ENCODE data around the gene SETD1A.

SETD1A gene

DNA sequence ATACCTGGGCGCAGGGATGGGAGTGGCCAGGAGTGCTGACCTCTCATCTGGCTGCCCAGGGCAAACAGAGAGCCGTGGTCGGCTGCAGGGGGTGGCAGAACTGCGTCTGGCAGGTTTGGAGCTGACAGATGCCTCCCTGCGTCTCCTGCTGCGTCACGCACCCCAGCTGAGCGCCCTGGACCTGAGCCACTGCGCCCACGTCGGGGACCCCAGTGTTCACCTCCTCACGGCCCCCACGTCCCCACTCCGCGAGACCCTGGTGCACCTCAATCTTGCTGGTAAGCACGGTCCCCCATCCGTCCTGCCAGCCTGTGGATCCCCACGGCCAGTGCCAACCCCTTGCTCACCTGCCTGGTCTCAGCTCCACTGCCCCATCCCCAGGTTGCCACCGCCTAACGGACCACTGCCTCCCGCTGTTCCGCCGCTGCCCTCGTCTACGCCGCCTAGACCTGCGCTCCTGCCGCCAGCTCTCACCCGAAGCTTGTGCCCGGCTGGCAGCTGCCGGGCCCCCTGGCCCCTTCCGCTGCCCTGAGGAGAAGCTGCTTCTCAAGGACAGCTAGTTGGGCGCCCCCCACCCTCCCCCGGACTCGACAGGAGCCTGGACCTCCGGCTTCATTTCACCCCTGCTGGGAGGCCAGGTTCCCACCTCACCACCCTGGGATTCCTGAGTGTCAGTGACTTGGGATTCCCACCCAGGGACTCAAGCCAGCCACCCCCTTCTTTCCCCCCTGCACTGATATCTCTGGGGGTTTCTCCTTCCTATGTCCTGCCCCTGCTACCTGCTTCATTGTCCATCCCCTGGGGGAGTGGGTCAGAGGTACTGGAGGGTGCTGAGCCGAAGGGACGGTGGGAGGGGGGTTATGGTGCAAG, 10.6 kb upstream of the SETD1A start:
- H3K4me3 ChIP-seq (ENCODE audit: insufficient read depth, low read depth, low read length, poor library complexity, severe bottlenecking): no peak overlapping the region
- no peak for DNase-seq
- H3K27me3 ChIP-seq (replicated peaks; ENCODE audit: control insufficient read depth, insufficient read depth, low read length, poor library complexity, severe bottlenecking): no peaks in the 10 kb centered on the region
- H3K9me3 ChIP-seq (ENCODE audit: control insufficient read depth, low read length): no peaks in the 10 kb centered on the region
- H3K36me3 ChIP-seq (ENCODE audit: control insufficient read depth, insufficient read depth, low read length): peaks cover 3% of the 10 kb centered on the region
- H3K27ac ChIP-seq (ENCODE audit: insufficient read depth, low read length, poor library complexity, severe bottlenecking): no peak overlapping the region
- H3K4me1 ChIP-seq (ENCODE audit: control insufficient read depth, insufficient read depth, low read length, poor library complexity, severe bottlenecking): peaks cover 21% of the 10 kb centered on the region

DNA sequence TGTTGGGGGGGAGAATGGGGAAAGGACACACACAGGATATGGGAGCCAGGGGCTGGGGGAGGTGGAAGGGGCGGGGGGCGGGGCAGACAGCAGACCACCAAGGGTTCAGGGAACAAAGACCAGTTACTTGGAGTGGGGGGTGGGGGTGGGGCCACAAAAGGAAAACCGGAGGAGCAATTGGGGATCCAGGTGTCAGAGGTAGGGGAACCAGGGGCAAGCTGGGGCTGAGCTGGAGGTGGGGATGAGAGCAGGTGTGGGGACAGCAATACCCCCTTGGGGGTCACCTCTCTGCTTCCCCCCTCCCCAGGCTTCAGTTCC, 10.1 kb upstream of the SETD1A start:
- Histone ChIP-seq H3K27ac (ENCODE audit: insufficient read depth, low read length, poor library complexity, severe bottlenecking) (no peak overlapping the region), H3K4me3 (ENCODE audit: insufficient read depth, low read depth, low read length, poor library complexity, severe bottlenecking) (no peak overlapping the region)

DNA sequence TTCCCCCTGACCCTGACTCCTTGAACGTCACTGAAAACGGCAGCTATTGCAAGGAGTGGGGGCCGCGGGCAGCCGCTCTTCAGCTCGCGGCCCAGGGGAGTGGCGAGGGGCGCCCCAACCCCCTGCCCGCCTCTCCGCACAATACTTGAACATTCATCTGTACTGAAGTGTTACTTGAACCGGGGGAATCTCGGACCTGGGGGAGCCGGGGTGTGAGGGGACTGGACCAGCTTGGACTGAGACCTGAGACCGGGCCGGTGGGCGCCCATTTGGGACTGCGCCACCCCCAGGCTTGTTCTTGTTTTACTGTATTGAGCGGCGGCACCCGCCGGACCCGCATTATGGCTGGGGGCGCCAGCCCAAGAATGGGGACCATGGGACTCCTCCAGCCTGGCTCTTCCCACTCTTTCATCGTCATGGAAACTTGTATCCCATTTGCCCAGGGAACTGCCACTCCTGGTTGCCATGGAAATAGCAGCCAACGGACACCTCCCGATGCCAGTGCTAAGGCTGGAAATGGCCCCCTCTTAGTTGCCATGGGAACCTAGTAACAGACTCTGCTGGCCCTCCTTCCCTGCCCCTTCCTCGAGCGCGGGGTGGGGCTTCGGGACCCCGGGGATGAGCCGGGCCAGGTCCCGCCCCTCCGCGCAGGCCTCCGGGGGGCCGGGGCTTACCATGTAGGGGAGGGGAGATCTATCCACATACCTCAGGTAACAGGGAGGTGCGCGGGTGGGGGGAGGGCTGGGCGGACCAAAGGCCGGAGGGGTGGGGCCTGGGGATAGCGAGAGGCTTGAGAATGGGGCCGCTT, 9.5 kb upstream of the SETD1A start:
- peak overlapping the region; percentile 69 for H3K27ac ChIP-seq (ENCODE audit: insufficient read depth, low read length, poor library complexity, severe bottlenecking)
- H3K36me3 ChIP-seq (ENCODE audit: control insufficient read depth, insufficient read depth, low read length): peaks cover 3% of the 10 kb centered on the region
- DNase-seq: no peak
- H3K27me3 ChIP-seq (replicated peaks; ENCODE audit: control insufficient read depth, insufficient read depth, low read length, poor library complexity, severe bottlenecking): no peaks in the 10 kb centered on the region
- peaks cover 18% of the 10 kb centered on the region for H3K4me1 ChIP-seq (ENCODE audit: control insufficient read depth, insufficient read depth, low read length, poor library complexity, severe bottlenecking)
- no peak overlapping the region for H3K4me3 ChIP-seq (ENCODE audit: insufficient read depth, low read depth, low read length, poor library complexity, severe bottlenecking)
- no peaks in the 10 kb centered on the region for H3K9me3 ChIP-seq (ENCODE audit: control insufficient read depth, low read length)

More for the DNA sequence above, 10.1 kb upstream of the SETD1A start:
- peaks cover 3% of the 10 kb centered on the region for H3K36me3 ChIP-seq (ENCODE audit: control insufficient read depth, insufficient read depth, low read length)
- H3K27me3 ChIP-seq (replicated peaks; ENCODE audit: control insufficient read depth, insufficient read depth, low read length, poor library complexity, severe bottlenecking): no peaks in the 10 kb centered on the region
- H3K9me3 ChIP-seq (ENCODE audit: control insufficient read depth, low read length): no peaks in the 10 kb centered on the region
- peaks cover 18% of the 10 kb centered on the region for H3K4me1 ChIP-seq (ENCODE audit: control insufficient read depth, insufficient read depth, low read length, poor library complexity, severe bottlenecking)
- DNase-seq: no peak

DNA sequence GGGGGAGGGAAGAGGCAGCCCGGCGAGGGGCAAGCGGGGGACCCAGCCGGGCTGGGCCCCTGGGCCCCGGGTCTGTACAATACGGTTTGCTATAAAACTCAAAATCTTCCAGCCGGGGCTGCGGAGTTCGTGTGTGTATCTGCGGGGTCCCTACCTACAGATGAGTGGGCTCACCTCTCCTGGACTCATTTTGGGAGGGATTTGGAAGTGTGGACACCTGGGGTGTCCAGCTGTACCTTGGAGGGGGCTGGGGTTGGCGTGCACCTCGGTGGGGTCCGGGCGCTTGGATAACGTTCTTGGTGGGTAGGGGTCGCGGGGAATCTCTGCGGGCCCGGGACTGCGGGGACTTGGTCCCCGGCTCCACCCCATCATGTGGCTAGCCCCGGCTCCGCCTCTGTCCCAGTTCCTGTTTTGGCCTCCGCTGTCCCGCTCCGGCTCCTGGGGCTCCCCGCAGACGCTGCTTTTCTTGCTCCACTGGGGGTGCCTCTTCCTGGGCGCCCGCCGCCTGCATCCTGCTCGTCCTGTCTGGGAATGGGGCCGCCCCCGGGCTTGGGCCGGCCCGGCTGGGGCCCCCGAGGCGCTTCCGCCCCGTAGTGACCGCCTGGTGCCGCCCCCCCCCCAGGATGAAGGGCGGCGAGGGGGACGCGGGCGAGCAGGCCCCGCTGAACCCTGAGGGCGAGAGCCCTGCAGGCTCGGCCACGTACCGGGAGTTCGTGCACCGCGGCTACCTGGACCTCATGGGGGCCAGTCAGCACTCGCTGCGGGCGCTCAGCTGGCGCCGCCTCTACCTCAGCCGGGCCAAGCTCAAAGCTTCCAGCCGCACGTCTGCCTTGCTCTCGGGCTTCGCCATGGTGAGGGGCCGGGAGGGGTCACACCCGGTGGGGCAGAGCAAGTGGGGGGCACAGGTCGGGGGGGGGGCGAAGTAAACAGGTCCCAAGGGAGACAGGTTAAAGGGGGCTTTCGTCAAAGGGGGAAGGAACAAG, 8.6 kb upstream of the SETD1A start, which contains the start of gene ORAI3:
Gene ORAI3 (plus strand): TSS at position 402 of the 983 bp plus-strand sequence. CDS start 222 bp downstream, at position 624.
- DNase-seq: peak in 1 of 3 donors; percentile 24

DNA sequence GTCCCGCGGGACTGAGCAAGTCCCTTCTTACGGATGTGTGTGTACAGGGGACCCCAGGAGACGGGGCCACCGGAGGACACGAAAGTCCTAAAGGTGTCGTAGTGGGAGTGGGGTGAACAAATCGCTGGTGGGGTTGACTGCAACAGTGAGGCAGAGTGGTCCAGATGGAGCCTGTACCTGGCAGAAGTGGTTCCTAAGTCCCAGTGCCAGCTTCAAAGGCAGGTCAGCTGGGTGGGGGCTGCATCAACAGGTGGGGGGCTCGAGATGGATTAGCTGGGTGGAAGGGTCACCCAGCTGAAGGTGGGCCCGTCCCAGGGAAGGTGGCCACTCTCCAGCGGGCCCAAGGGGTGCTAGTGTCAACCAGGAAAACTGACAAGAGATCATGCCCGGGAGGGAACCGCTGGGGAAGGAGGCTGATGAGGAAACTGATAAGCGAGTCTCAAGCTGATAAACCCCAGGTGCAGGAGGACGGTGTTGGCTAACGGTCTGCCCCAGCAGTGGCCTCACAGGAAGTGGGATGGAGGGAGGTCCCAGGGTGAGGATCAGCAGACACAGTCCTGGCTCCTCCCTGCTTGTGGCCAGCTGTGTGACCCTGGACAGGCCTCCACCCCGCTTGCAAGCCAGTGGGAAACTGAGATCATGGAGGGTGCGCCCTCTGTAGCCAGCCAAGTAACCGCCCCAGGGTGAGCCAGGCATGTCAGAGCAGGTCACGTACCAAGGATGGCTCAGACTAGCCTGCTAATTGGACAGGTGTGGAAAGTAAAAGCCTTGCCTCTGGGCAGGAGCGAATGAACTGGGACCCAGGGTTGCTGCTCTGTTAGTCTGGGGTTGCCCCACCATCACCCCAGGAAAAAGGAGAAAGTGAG, 7.7 kb upstream of the SETD1A start:
- H3K27ac ChIP-seq (ENCODE audit: insufficient read depth, low read length, poor library complexity, severe bottlenecking): peak overlapping the region; percentile 69
- H3K4me3 ChIP-seq (ENCODE audit: insufficient read depth, low read depth, low read length, poor library complexity, severe bottlenecking): peak overlapping the region; percentile 87
- H3K4me1 ChIP-seq (ENCODE audit: control insufficient read depth, insufficient read depth, low read length, poor library complexity, severe bottlenecking): peaks cover 24% of the 10 kb centered on the region
- no peaks in the 10 kb centered on the region for H3K9me3 ChIP-seq (ENCODE audit: control insufficient read depth, low read length)
- DNase-seq: no peak
- no peaks in the 10 kb centered on the region for H3K36me3 ChIP-seq (ENCODE audit: control insufficient read depth, insufficient read depth, low read length)
- no peaks in the 10 kb centered on the region for H3K27me3 ChIP-seq (replicated peaks; ENCODE audit: control insufficient read depth, insufficient read depth, low read length, poor library complexity, severe bottlenecking)

More for the DNA sequence above, 8.6 kb upstream of the SETD1A start, which contains the start of gene ORAI3:
- H3K4me3 ChIP-seq (ENCODE audit: insufficient read depth, low read depth, low read length, poor library complexity, severe bottlenecking): peak within 1 kb of the TSS; percentile 87
- H3K9me3 ChIP-seq (ENCODE audit: control insufficient read depth, low read length): no peaks in the 10 kb centered on the region
- peaks cover 24% of the 10 kb centered on the region for H3K4me1 ChIP-seq (ENCODE audit: control insufficient read depth, insufficient read depth, low read length, poor library complexity, severe bottlenecking)
- no peaks in the 10 kb centered on the region for H3K27me3 ChIP-seq (replicated peaks; ENCODE audit: control insufficient read depth, insufficient read depth, low read length, poor library complexity, severe bottlenecking)
- H3K27ac ChIP-seq (ENCODE audit: insufficient read depth, low read length, poor library complexity, severe bottlenecking): peak within 1 kb of the TSS; percentile 69
- no peaks in the 10 kb centered on the region for H3K36me3 ChIP-seq (ENCODE audit: control insufficient read depth, insufficient read depth, low read length)

DNA sequence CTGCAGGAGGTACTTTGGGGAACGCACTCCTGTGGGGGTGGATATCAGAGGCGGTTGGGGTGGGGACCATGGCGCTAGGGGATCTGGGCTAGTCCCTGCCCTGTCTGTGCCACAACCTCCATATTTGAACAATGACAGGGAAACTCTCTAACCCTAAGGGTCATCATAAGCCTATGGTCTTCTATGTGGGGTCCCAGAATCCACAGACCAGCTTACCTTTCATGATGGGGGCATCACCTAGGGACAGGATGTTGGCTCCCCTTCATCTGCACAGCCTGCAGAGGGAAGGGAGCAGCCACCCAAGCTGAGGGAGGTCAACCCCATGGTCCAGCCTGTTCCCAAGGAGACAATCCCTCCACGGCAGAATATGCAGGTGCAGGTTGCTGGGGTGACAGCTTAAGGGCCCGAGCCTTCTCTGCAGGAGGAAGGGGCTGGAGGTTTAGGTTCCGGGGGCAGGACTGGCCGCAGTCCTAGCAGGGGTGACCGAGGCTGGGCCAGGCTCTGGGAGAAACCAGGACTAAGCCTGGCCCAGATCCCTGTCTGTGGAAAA, 7.0 kb upstream of the SETD1A start:
- H3K27me3 ChIP-seq (replicated peaks; ENCODE audit: control insufficient read depth, insufficient read depth, low read length, poor library complexity, severe bottlenecking): no peaks in the 10 kb centered on the region
- H3K4me3 ChIP-seq (ENCODE audit: insufficient read depth, low read depth, low read length, poor library complexity, severe bottlenecking): no peak overlapping the region
- no peaks in the 10 kb centered on the region for H3K36me3 ChIP-seq (ENCODE audit: control insufficient read depth, insufficient read depth, low read length)
- H3K27ac ChIP-seq (ENCODE audit: insufficient read depth, low read length, poor library complexity, severe bottlenecking): peak overlapping the region; percentile 69
- peaks cover 24% of the 10 kb centered on the region for H3K4me1 ChIP-seq (ENCODE audit: control insufficient read depth, insufficient read depth, low read length, poor library complexity, severe bottlenecking)
- H3K9me3 ChIP-seq (ENCODE audit: control insufficient read depth, low read length): no peaks in the 10 kb centered on the region
- no peak for DNase-seq

DNA sequence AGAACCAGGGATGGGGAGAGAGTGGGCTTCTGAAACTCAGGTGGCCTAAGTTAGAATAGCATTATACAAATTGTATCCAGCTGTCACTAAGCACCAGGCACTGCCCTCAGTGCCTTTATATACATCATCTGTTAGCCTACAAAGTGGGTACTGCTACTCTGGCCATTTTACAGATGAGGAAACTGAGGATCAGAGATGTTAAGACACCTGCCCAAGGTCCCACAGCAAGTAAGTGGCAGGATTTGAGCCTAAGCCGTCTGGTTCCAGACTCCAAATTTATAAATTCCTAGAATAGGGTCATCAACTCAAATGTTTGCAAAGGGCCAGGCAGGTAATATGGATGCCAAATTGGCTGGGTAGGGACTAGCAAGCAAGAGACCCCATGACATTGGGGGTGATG, 6.4 kb upstream of the SETD1A start:
- H3K27me3 ChIP-seq (replicated peaks; ENCODE audit: control insufficient read depth, insufficient read depth, low read length, poor library complexity, severe bottlenecking): no peaks in the 10 kb centered on the region
- no peak overlapping the region for H3K4me3 ChIP-seq (ENCODE audit: insufficient read depth, low read depth, low read length, poor library complexity, severe bottlenecking)
- H3K36me3 ChIP-seq (ENCODE audit: control insufficient read depth, insufficient read depth, low read length): no peaks in the 10 kb centered on the region
- DNase-seq: no peak
- peaks cover 24% of the 10 kb centered on the region for H3K4me1 ChIP-seq (ENCODE audit: control insufficient read depth, insufficient read depth, low read length, poor library complexity, severe bottlenecking)
- H3K27ac ChIP-seq (ENCODE audit: insufficient read depth, low read length, poor library complexity, severe bottlenecking): no peak overlapping the region
- H3K9me3 ChIP-seq (ENCODE audit: control insufficient read depth, low read length): no peaks in the 10 kb centered on the region

DNA sequence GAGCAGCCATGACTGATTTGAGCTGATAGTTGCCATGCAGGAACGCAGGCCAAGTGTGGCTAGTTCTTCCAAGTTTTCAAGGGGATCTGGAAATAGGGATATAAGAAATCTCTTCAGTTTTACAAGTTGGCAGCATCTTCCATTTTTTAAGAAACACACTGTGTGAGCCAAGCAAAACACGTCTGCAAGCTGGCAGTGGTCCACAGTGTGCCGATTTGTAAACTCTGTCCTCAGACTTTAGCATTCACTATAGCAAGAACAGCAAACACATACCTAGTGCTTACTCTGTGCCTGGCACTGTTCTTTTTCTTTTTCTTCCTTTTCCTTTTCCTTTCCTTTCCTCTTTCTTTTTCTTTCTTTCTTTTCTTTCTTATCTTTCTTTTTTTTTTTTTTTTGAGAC, 5.8 kb upstream of the SETD1A start:
- DNase-seq: no peak
- no peaks in the 10 kb centered on the region for H3K36me3 ChIP-seq (ENCODE audit: control insufficient read depth, insufficient read depth, low read length)
- H3K27ac ChIP-seq (ENCODE audit: insufficient read depth, low read length, poor library complexity, severe bottlenecking): no peak overlapping the region
- no peaks in the 10 kb centered on the region for H3K9me3 ChIP-seq (ENCODE audit: control insufficient read depth, low read length)
- H3K4me3 ChIP-seq (ENCODE audit: insufficient read depth, low read depth, low read length, poor library complexity, severe bottlenecking): no peak overlapping the region
- peaks cover 28% of the 10 kb centered on the region for H3K4me1 ChIP-seq (ENCODE audit: control insufficient read depth, insufficient read depth, low read length, poor library complexity, severe bottlenecking)
- H3K27me3 ChIP-seq (replicated peaks; ENCODE audit: control insufficient read depth, insufficient read depth, low read length, poor library complexity, severe bottlenecking): no peaks in the 10 kb centered on the region
